Measurements from ENCODE around the gene GLP1R. TPM values are rescaled to one million over a fixed set of nuclear protein-coding genes. Genes with fewer than 3 reads are reported as not detected.

Gene GLP1R
- total RNA-seq, 1 experiment from 2014 or later: 0.85 TPM

DNA sequence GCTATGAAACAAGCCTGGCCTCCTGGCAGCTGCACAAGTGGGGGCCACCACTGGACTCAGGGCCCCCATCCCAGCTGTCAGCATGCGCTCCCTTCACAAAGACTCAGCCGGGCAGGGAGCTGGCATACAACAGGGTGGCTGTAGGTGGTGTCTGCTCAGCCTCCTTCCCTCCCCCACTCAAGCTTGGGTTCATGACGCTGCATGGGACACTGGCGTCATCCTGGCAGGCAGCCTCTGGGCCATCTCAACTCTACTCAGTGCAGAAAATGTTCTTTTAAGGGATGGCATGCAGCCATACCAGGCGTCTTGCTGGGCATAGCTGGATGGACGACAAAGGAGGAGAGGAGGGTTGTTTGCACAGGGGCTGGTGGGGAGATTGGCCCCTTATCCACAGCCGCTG is 35.9 kb downstream of the GLP1R start:
- Histone ChIP-seq H3K4me2 (ENCODE audit: insufficient read depth, insufficient read length, low read length) (no peak overlapping the region), H3K79me2 (ENCODE audit: insufficient read depth, low read length) (no peaks in the 10 kb centered on the region), H3K27ac (ENCODE audit: insufficient read length, low read depth, low read length) (no peak overlapping the region), H3K23ac (ENCODE audit: insufficient read length, low read depth, low read length) (no peak overlapping the region), H3K23me2 (ENCODE audit: insufficient read length, low read depth, low read length, poor library complexity, severe bottlenecking) (no peaks in the 10 kb centered on the region), H3T11ph (ENCODE audit: low read length) (no peak overlapping the region), H4K5ac (ENCODE audit: insufficient read length, low read depth, low read length) (no peak overlapping the region), H3K79me1 (ENCODE audit: insufficient read depth, low read depth, low read length, poor library complexity, severe bottlenecking) (no peaks in the 10 kb centered on the region), H3K14ac (ENCODE audit: insufficient read depth, low read length) (no peak overlapping the region; the same call in 1 of the 2 replicates), H3K9me3 (ENCODE audit: control insufficient read depth, low read depth, low read length) (no peaks in the 10 kb centered on the region), H3K27me3 (ENCODE audit: insufficient read depth, low read length) (no peaks in the 10 kb centered on the region), H2BK12ac (ENCODE audit: insufficient read length, low read depth, low read length) (no peak overlapping the region), H4K8ac (replicated peaks; ENCODE audit: insufficient read length, low read depth, low read length) (no peak overlapping the region), H2BK120ac (ENCODE audit: low read depth, low read length, poor library complexity, severe bottlenecking) (no peak overlapping the region), H3K56ac (ENCODE audit: insufficient read length, low read depth, low read length) (no peak overlapping the region), H2BK5ac (ENCODE audit: insufficient read length, low read length) (no peak overlapping the region), H3K18ac (ENCODE audit: insufficient read length, low read depth, low read length) (no peak overlapping the region), H2BK15ac (ENCODE audit: low read depth, low read length) (no peak overlapping the region), H2AK5ac (ENCODE audit: insufficient read length, low read length) (no peak overlapping the region), H2BK20ac (ENCODE audit: low read depth, low read length, poor library complexity, severe bottlenecking) (no peak overlapping the region), H3K4ac (ENCODE audit: low read depth, low read length) (no peak overlapping the region), H2AFZ (ENCODE audit: low read length) (no peak overlapping the region), H3K9ac (ENCODE audit: extremely low read depth, insufficient read length, low read length) (no peak overlapping the region), H4K20me1 (ENCODE audit: control insufficient read depth, insufficient read depth, insufficient read length) (no peaks in the 10 kb centered on the region), H4K91ac (ENCODE audit: insufficient read length, low read depth, low read length) (no peak overlapping the region), H3K4me1 (ENCODE audit: insufficient read depth, low read length) (peaks cover 4% of the 10 kb centered on the region)
- H3K36me3 Mint-ChIP-seq (ENCODE audit: insufficient read depth in 1 of 3, low read depth in 3 of 3): no peaks in the 10 kb centered on the region; a peak in 1 of 7 replicates
- no peaks in the 10 kb centered on the region for H3K9me3 Mint-ChIP-seq
- H3K27ac Mint-ChIP-seq: no peak overlapping the region
- DNase-seq: no peak
- peaks cover 14% of the 10 kb centered on the region for H3K27me3 Mint-ChIP-seq (ENCODE audit: low read depth)
- H3K4me1 Mint-ChIP-seq: peaks cover 50 to 55% of the 10 kb centered on the region in 2 experiments
- no CpG with 5 or more reads among the region's 7 CpGs for WGBS (ENCODE audit: extremely low coverage, insufficient read length, low lambda C conversion rate)
- TF ChIP-seq CTCF (conservative IDR thresholded peaks at IDR 0.05): no peak
- H3K4me3 Mint-ChIP-seq: no peak overlapping the region
